ENCODE results near the gene PLXDC2.

The PLXDC2 gene

DNA sequence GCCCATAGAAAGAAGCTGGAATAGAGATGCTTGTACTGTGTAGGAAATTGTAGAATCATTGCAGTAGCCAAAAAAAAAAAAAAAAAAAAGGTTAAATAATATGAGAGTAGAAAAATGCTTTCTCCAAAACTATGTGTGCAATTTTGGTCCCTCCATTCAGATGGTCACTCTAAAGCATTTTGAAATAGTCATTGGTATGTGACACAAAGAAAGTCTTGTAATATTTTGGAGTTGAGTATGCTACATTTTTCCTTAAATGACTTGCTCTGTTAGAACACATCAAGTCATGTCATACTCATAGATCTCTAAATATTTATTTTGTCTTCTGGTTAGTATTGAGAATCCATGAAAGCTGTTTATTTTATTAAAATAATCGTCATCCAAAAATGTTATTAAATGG lies 424.4 kb downstream of the PLXDC2 start:
- TF ChIP-seq, protein P1, sequence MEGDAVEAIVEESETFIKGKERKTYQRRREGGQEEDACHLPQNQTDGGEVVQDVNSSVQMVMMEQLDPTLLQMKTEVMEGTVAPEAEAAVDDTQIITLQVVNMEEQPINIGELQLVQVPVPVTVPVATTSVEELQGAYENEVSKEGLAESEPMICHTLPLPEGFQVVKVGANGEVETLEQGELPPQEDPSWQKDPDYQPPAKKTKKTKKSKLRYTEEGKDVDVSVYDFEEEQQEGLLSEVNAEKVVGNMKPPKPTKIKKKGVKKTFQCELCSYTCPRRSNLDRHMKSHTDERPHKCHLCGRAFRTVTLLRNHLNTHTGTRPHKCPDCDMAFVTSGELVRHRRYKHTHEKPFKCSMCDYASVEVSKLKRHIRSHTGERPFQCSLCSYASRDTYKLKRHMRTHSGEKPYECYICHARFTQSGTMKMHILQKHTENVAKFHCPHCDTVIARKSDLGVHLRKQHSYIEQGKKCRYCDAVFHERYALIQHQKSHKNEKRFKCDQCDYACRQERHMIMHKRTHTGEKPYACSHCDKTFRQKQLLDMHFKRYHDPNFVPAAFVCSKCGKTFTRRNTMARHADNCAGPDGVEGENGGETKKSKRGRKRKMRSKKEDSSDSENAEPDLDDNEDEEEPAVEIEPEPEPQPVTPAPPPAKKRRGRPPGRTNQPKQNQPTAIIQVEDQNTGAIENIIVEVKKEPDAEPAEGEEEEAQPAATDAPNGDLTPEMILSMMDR (IDR thresholded peaks at IDR 0.05; ENCODE audit: poor library complexity, severe bottlenecking), result no peak
- H3K27me3 ChIP-seq (ENCODE audit: insufficient read depth, poor library complexity, severe bottlenecking), result peaks cover 5% of the 10 kb centered on the region
- H3K9me3 ChIP-seq (ENCODE audit: severe bottlenecking), result no peaks in the 10 kb centered on the region
- no peak for DNase-seq (ENCODE audit: low spot score)
- H3K36me3 ChIP-seq (ENCODE audit: low read depth), result no peaks in the 10 kb centered on the region
- no peak overlapping the region for H3K4me3 ChIP-seq (ENCODE audit: severe bottlenecking)
- no peaks in the 10 kb centered on the region for H3K4me1 ChIP-seq (ENCODE audit: insufficient read depth, poor library complexity, severe bottlenecking)
- no peak for ATAC-seq (ENCODE audit: low read depth)
- no peak overlapping the region for H3K27ac ChIP-seq (ENCODE audit: poor library complexity, severe bottlenecking)

DNA sequence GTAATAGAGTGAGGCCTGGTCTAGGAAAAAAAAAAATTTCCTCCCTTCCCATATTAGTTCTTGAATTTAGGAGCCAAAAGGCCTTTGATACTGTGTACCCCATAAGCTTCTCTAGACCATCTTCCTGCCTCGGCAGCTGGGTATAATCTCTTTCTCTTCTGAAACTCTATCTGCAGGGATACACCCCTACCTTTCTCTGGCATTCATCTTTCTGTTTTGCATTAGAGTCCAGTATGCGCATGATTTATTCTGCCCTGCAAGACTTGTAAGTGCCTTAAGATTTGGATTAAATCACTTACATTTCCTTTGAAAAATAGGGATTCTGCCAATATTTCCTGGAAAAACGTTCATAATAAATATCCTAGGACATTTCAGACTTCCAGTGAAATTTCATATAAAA lies 431.2 kb downstream of the PLXDC2 start:
- Histone ChIP-seq H3K27ac (ENCODE audit: poor library complexity, severe bottlenecking) (no peak overlapping the region), H3K27me3 (ENCODE audit: insufficient read depth, poor library complexity, severe bottlenecking) (no peaks in the 10 kb centered on the region), H3K4me3 (ENCODE audit: severe bottlenecking) (no peak overlapping the region), H3K36me3 (ENCODE audit: low read depth) (no peaks in the 10 kb centered on the region), H3K4me1 (ENCODE audit: insufficient read depth, poor library complexity, severe bottlenecking) (no peaks in the 10 kb centered on the region), H3K9me3 (ENCODE audit: severe bottlenecking) (no peaks in the 10 kb centered on the region)
- no peak for DNase-seq (ENCODE audit: low spot score)
- no peak for ATAC-seq (ENCODE audit: low read depth)
- TF ChIP-seq, protein P1 (IDR thresholded peaks at IDR 0.05; ENCODE audit: poor library complexity, severe bottlenecking), result no peak

DNA sequence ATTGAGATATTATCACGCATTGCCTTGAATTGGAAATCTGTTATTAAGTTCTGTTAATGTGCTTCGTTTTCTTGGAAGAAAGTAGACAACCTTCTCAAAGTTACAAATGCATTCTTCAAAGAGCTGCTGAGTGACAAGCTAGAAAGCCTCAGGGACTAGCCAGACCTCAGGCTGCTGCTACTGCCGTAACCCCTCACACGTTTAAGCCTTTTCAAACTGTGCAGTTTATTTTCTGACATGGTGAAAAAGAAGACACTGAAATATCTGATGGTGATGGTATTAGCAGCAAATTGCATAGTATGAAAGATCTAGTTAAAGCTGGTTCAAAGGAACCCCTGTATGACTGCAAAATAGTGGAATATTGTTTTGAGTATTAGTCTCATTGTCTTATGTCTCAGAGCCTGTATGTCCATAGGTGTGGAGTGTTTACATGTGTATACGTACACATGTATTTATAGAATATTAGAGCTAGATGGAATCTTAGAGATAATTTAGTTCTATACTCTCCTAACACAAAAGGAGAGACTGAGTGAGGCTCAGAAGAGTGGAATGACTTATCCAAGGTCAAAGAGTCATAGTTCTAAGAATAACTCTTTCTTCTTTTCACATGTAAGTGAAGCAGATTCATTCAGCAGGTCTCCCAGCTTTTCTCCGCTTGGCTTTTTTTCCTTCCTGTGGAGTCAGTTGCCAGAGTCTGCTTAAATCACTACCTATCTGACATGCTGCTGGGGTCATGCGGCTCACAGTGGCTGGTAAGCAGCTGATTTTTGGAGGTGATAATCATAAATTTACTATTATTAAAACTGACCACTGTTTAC lies 431.9 kb downstream of the PLXDC2 start:
- Histone ChIP-seq H3K9me3 (ENCODE audit: severe bottlenecking) (no peaks in the 10 kb centered on the region), H3K36me3 (ENCODE audit: low read depth) (no peaks in the 10 kb centered on the region), H3K27ac (ENCODE audit: poor library complexity, severe bottlenecking) (no peak overlapping the region), H3K27me3 (ENCODE audit: insufficient read depth, poor library complexity, severe bottlenecking) (no peaks in the 10 kb centered on the region), H3K4me1 (ENCODE audit: insufficient read depth, poor library complexity, severe bottlenecking) (no peaks in the 10 kb centered on the region), H3K4me3 (ENCODE audit: severe bottlenecking) (no peak overlapping the region)
- ATAC-seq (ENCODE audit: low read depth) (no peak), DNase-seq (ENCODE audit: low spot score) (no peak)
- TF ChIP-seq, protein P1 (IDR thresholded peaks at IDR 0.05; ENCODE audit: poor library complexity, severe bottlenecking), result no peak

DNA sequence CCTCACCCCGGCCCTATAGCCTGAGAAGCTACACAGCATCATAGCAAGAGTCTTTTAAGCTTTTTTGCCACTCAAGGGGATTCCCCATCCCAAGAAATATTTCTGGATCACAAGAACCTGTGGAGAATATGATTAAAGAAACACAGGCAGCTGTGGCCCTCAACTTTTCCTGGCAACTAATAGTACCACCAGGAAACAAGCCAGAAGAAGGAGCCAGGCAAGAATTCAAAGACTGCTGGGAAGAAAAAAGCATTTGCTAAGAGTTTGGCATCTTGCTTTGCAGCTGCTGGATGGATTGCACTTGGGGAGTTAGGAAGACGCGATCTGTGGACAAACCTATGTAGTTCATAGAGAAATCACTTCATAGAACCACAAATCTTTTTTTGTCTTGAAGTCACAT lies 437.8 kb downstream of the PLXDC2 start:
- Histone ChIP-seq H3K36me3 (ENCODE audit: low read depth) (no peaks in the 10 kb centered on the region), H3K4me3 (ENCODE audit: severe bottlenecking) (no peak overlapping the region), H3K9me3 (ENCODE audit: severe bottlenecking) (no peaks in the 10 kb centered on the region), H3K27me3 (ENCODE audit: insufficient read depth, poor library complexity, severe bottlenecking) (no peaks in the 10 kb centered on the region), H3K27ac (ENCODE audit: poor library complexity, severe bottlenecking) (no peak overlapping the region), H3K4me1 (ENCODE audit: insufficient read depth, poor library complexity, severe bottlenecking) (no peaks in the 10 kb centered on the region)
- DNase-seq (ENCODE audit: low spot score), result no peak
- TF ChIP-seq, protein P1 (IDR thresholded peaks at IDR 0.05; ENCODE audit: poor library complexity, severe bottlenecking), result no peak
- ATAC-seq (ENCODE audit: low read depth), result no peak

DNA sequence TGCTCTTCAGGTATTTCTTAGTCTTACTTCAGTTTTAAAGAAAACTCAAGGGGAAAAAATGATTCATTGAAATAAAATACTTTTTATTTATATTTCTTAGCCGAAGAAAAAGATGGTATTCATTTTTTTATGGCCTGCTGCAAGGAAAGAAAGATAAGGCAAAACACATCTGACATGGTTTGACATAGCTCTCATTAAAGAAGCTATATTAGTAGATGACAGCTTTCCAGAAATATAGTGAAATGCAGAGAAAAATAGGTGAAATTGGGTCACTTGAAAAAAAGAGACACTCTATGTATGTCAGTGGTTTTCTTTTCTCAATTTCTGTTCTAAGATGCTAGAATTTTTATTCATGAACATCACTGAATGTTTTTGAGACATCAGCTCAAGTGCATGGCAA lies 438.3 kb downstream of the PLXDC2 start:
- Histone ChIP-seq H3K27ac (ENCODE audit: poor library complexity, severe bottlenecking) (no peak overlapping the region), H3K27me3 (ENCODE audit: insufficient read depth, poor library complexity, severe bottlenecking) (no peaks in the 10 kb centered on the region), H3K4me3 (ENCODE audit: severe bottlenecking) (no peak overlapping the region), H3K9me3 (ENCODE audit: severe bottlenecking) (no peaks in the 10 kb centered on the region), H3K36me3 (ENCODE audit: low read depth) (no peaks in the 10 kb centered on the region), H3K4me1 (ENCODE audit: insufficient read depth, poor library complexity, severe bottlenecking) (no peaks in the 10 kb centered on the region)
- TF ChIP-seq, protein P1 (IDR thresholded peaks at IDR 0.05; ENCODE audit: poor library complexity, severe bottlenecking), result no peak
- DNase-seq (ENCODE audit: low spot score), result no peak
- ATAC-seq (ENCODE audit: low read depth), result no peak

Data from RWPE2 (cell line).